ENCODE measurements around the gene SYNDIG1. TPM values are rescaled to one million over a fixed set of nuclear protein-coding genes. Genes with fewer than 3 reads are reported as not detected.

Gene SYNDIG1
- 1 to 10 TPM in 2 of 4 donors, under 1 TPM in 1, not detected in 1; 0.51 to 3.4 (median 2.8) TPM for total RNA-seq

DNA sequence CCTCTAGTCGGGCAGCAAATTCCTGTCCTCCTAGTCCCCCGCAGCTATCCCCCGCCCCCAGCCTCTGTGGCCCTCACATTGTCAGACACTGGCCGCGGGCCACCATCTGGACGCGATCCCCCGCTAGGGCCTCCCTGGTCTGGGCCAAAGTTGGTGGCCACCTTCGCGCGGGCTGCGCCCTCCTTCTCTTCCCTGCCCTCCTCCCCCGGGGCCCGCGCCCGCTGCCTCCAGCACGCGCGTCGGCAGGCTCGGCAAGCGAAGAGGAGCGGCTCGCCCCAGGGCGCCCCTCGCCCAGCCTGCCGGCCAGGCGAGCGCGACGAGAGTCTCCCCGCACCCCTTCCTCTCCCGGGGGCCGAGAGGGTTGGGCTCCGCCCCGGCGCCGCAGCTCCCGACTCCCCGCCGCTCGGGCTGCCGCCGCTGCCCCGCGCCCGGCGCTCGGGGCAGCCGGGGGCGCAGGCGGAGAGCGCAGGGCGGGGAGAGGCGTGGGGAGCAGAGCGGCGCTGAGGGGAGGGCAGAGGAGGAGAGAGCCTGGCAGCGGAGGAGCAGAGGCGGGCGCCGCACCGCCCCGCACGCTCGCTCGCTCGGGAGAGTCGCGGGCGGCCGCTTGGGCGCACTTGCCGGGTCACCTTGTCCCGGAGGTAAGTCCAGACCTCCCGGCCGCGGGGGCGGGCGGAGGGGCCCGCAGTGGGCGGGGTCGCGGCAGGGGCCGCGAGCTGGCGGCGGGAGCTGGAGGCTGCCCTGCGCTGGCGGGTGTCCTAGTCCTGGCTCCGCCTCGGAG is at the start of gene SYNDIG1:
SYNDIG1 (plus strand) TSS at position 514 of the 778 bp plus-strand sequence. CDS start 73,469 bp downstream, outside the sequence.
- H3K27me3 ChIP-seq, result no peaks in the 10 kb centered on the region
- intact Hi-C loops (cut with DNase I; ENCODE audit: low total_unique reads), result no loop called here
- DNase-seq, result peak; percentile 24 to 28
- peaks cover 0 to 12% of the 10 kb centered on the region in 2 donors for H3K4me1 ChIP-seq
- no peaks in the 10 kb centered on the region for H3K36me3 ChIP-seq
- TF ChIP-seq, protein P1, sequence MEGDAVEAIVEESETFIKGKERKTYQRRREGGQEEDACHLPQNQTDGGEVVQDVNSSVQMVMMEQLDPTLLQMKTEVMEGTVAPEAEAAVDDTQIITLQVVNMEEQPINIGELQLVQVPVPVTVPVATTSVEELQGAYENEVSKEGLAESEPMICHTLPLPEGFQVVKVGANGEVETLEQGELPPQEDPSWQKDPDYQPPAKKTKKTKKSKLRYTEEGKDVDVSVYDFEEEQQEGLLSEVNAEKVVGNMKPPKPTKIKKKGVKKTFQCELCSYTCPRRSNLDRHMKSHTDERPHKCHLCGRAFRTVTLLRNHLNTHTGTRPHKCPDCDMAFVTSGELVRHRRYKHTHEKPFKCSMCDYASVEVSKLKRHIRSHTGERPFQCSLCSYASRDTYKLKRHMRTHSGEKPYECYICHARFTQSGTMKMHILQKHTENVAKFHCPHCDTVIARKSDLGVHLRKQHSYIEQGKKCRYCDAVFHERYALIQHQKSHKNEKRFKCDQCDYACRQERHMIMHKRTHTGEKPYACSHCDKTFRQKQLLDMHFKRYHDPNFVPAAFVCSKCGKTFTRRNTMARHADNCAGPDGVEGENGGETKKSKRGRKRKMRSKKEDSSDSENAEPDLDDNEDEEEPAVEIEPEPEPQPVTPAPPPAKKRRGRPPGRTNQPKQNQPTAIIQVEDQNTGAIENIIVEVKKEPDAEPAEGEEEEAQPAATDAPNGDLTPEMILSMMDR (IDR thresholded peaks at IDR 0.05), result no peak
- peak in 1 of 2 donors; percentile 21 for TF ChIP-seq POLR2A (IDR thresholded peaks at IDR 0.05)
- H3K9me3 ChIP-seq, result no peaks in the 10 kb centered on the region
- peak within 1 kb of the TSS; percentile 26 to 47 for H3K4me3 ChIP-seq
- H3K27ac ChIP-seq, result peak within 1 kb of the TSS in 1 of 2 donors; percentile 68

DNA sequence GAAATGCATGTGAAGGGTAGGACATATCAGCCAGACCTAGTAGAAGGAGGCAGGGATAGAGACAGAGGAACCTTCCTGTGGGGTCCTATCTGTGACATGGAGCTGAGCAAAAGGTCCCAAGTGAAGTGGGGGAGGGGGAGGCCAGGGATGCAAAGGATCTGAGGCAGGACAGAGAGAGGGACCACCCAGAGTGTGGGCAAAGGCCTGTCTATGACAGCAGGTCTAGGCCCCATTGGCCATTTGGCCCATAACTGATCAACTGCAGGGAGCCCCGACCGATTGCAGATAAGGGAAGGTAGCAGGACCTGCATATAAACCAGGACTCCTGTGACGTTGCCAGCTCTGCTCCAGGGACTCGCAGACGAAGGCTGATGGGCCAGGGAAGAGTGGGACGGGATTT is 49.6 kb upstream of the SYNDIG1 start:
- Histone ChIP-seq H3K27me3 (no peaks in the 10 kb centered on the region), H3K27ac (no peak overlapping the region), H3K4me1 (no peaks in the 10 kb centered on the region), H3K36me3 (no peaks in the 10 kb centered on the region), H3K4me3 (no peak overlapping the region), H3K9me3 (peaks cover 0 to 5% of the 10 kb centered on the region in 2 donors)
- intact Hi-C loops (cut with DNase I; ENCODE audit: low total_unique reads), result no loop called here
- TF ChIP-seq, protein P1 (IDR thresholded peaks at IDR 0.05), result no peak
- TF ChIP-seq POLR2A (IDR thresholded peaks at IDR 0.05), result no peak
- no peak for DNase-seq

DNA sequence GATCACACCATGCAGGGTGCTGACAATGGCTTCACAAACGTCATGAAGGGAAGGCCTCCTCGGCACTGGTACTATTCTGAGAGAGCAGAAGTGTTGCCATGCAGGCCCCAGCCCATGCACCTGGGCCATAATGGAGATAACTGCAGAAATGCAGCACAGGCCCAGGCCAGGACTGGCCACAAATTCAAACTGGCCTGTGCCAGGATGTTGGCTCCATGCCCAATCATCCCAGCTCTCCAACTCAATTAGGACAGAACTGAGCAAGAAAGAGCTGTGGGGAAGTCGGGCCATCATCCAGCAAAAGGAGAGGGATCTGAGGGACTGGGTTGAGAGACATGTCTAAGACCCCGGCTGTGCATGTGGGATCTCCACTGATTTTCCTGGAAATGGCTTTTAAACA is 48.9 kb upstream of the SYNDIG1 start:
- intact Hi-C loops (cut with DNase I; ENCODE audit: low total_unique reads), result no loop called here
- Histone ChIP-seq H3K36me3 (no peaks in the 10 kb centered on the region), H3K27ac (no peak overlapping the region), H3K9me3 (no peaks in the 10 kb centered on the region), H3K4me1 (no peaks in the 10 kb centered on the region), H3K4me3 (no peak overlapping the region), H3K27me3 (no peaks in the 10 kb centered on the region)
- TF ChIP-seq, protein P1 (IDR thresholded peaks at IDR 0.05), result no peak
- no peak for TF ChIP-seq POLR2A (IDR thresholded peaks at IDR 0.05)
- no peak for DNase-seq

- DNase-seq, result no peak
- intact Hi-C loops (cut with DNase I; ENCODE audit: low total_unique reads), result no loop called here
- H3K27me3 ChIP-seq, result no peaks in the 10 kb centered on the region
These were observed 48.4 kb upstream of the SYNDIG1 start for GRCh38 chr20:24421071-24421470.

More at GRCh38 chr20:24421071-24421470, 48.4 kb upstream of the SYNDIG1 start:
- no peaks in the 10 kb centered on the region for H3K36me3 ChIP-seq
- H3K4me3 ChIP-seq, result no peak overlapping the region
- H3K4me1 ChIP-seq, result no peaks in the 10 kb centered on the region
- H3K9me3 ChIP-seq, result no peaks in the 10 kb centered on the region
- no peak overlapping the region for H3K27ac ChIP-seq
- no peak for TF ChIP-seq POLR2A (IDR thresholded peaks at IDR 0.05)
- TF ChIP-seq, protein P1 (IDR thresholded peaks at IDR 0.05), result no peak

Measured in uterus (tissue), 4 donors.